ENCODE data around the gene SH3PXD2A.

The SH3PXD2A gene

GRCh38 chr10:103750836-103751235, 104.5 kb downstream of the SH3PXD2A start:
- H3K4me1 ChIP-seq (ENCODE audit: low read depth, poor library complexity, severe bottlenecking) = no peaks in the 10 kb centered on the region
- no peak overlapping the region for H3K4me3 ChIP-seq (IDR thresholded peaks at IDR 0.05; ENCODE audit: insufficient read depth, low read depth, low read length)
- H3K79me2 ChIP-seq (ENCODE audit: insufficient read depth, low read depth) = no peaks in the 10 kb centered on the region
- H3K36me3 ChIP-seq (ENCODE audit: insufficient read depth) = no peaks in the 10 kb centered on the region
- no peak overlapping the region for H3K9ac ChIP-seq
- H2AFZ ChIP-seq (ENCODE audit: low read depth) = no peak overlapping the region
- H4K20me1 ChIP-seq (ENCODE audit: insufficient read depth) = no peaks in the 10 kb centered on the region
- H3K27ac ChIP-seq = no peak overlapping the region
- H3K4me2 ChIP-seq = no peak overlapping the region
- no peak for TF ChIP-seq CTCF (conservative IDR thresholded peaks at IDR 0.05; ENCODE audit: low read depth, low read length)
- H3K27me3 ChIP-seq (ENCODE audit: insufficient read depth, low read depth) = no peaks in the 10 kb centered on the region

GRCh38 chr10:103749779-103750178, 105.6 kb downstream of the SH3PXD2A start:
- no peak overlapping the region for H3K4me3 ChIP-seq (IDR thresholded peaks at IDR 0.05; ENCODE audit: insufficient read depth, low read depth, low read length)
- H3K27ac ChIP-seq = no peak overlapping the region
- no peaks in the 10 kb centered on the region for H4K20me1 ChIP-seq (ENCODE audit: insufficient read depth)
- no peak for TF ChIP-seq CTCF (conservative IDR thresholded peaks at IDR 0.05; ENCODE audit: low read depth, low read length)
- H3K36me3 ChIP-seq (ENCODE audit: insufficient read depth) = no peaks in the 10 kb centered on the region
- H3K4me2 ChIP-seq = no peak overlapping the region
- H3K9ac ChIP-seq = no peak overlapping the region
- no peaks in the 10 kb centered on the region for H3K27me3 ChIP-seq (ENCODE audit: insufficient read depth, low read depth)
- no peaks in the 10 kb centered on the region for H3K4me1 ChIP-seq (ENCODE audit: low read depth, poor library complexity, severe bottlenecking)
- no peak overlapping the region for H2AFZ ChIP-seq (ENCODE audit: low read depth)
- no peaks in the 10 kb centered on the region for H3K79me2 ChIP-seq (ENCODE audit: insufficient read depth, low read depth)

- Histone ChIP-seq H4K20me1 (ENCODE audit: insufficient read depth) (no peaks in the 10 kb centered on the region), H3K27ac (no peak overlapping the region), H3K9ac (no peak overlapping the region), H2AFZ (ENCODE audit: low read depth) (no peak overlapping the region), H3K79me2 (ENCODE audit: insufficient read depth, low read depth) (no peaks in the 10 kb centered on the region), H3K4me2 (no peak overlapping the region), H3K4me3 (IDR thresholded peaks at IDR 0.05; ENCODE audit: insufficient read depth, low read depth, low read length) (no peak overlapping the region), H3K27me3 (ENCODE audit: insufficient read depth, low read depth) (no peaks in the 10 kb centered on the region), H3K4me1 (ENCODE audit: low read depth, poor library complexity, severe bottlenecking) (no peaks in the 10 kb centered on the region), H3K36me3 (ENCODE audit: insufficient read depth) (no peaks in the 10 kb centered on the region)
- TF ChIP-seq CTCF (conservative IDR thresholded peaks at IDR 0.05; ENCODE audit: low read depth, low read length) = no peak
Observed at GRCh38 chr10:103748020-103748419, 107.4 kb downstream of the SH3PXD2A start.

GRCh38 chr10:103747193-103747865, 108.0 kb downstream of the SH3PXD2A start:
- no peaks in the 10 kb centered on the region for H3K4me1 ChIP-seq (ENCODE audit: low read depth, poor library complexity, severe bottlenecking)
- H3K27ac ChIP-seq = no peak overlapping the region
- H3K79me2 ChIP-seq (ENCODE audit: insufficient read depth, low read depth) = no peaks in the 10 kb centered on the region
- H3K4me2 ChIP-seq = no peak overlapping the region
- no peak overlapping the region for H3K9ac ChIP-seq
- H3K36me3 ChIP-seq (ENCODE audit: insufficient read depth) = no peaks in the 10 kb centered on the region
- H3K27me3 ChIP-seq (ENCODE audit: insufficient read depth, low read depth) = no peaks in the 10 kb centered on the region
- no peak for TF ChIP-seq CTCF (conservative IDR thresholded peaks at IDR 0.05; ENCODE audit: low read depth, low read length)
- H3K4me3 ChIP-seq (IDR thresholded peaks at IDR 0.05; ENCODE audit: insufficient read depth, low read depth, low read length) = no peak overlapping the region
- H4K20me1 ChIP-seq (ENCODE audit: insufficient read depth) = no peaks in the 10 kb centered on the region
- H2AFZ ChIP-seq (ENCODE audit: low read depth) = no peak overlapping the region

Measured in KMS-11 (cell line).